Measurements from ENCODE around the gene SCRT2.

DNA sequence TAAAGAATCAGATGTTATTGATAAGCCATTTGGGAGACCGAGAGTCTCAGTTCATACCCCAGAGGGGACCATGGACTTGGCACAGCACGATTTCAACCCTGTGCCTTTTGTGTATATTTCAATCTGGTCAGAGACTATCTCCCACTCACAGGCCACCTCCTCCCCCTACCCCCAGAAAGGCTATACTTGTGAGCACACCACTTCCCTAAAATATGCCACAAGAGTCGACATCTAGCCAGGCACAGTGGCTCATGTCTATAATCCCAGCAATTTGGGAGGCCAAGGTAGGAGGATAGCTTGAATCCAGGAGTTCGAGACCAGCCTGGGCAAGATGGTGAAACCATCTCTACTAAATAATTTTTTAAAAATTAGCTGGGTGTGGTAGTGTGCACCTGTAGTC is 51.9 kb downstream of the SCRT2 start:
- no peak for TF ChIP-seq POLR2A (IDR thresholded peaks at IDR 0.05)
- TF ChIP-seq, protein P1, sequence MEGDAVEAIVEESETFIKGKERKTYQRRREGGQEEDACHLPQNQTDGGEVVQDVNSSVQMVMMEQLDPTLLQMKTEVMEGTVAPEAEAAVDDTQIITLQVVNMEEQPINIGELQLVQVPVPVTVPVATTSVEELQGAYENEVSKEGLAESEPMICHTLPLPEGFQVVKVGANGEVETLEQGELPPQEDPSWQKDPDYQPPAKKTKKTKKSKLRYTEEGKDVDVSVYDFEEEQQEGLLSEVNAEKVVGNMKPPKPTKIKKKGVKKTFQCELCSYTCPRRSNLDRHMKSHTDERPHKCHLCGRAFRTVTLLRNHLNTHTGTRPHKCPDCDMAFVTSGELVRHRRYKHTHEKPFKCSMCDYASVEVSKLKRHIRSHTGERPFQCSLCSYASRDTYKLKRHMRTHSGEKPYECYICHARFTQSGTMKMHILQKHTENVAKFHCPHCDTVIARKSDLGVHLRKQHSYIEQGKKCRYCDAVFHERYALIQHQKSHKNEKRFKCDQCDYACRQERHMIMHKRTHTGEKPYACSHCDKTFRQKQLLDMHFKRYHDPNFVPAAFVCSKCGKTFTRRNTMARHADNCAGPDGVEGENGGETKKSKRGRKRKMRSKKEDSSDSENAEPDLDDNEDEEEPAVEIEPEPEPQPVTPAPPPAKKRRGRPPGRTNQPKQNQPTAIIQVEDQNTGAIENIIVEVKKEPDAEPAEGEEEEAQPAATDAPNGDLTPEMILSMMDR (IDR thresholded peaks at IDR 0.05) = no peak
